Left hindlimb (tissue), 1 donor: ENCODE results near the gene KLHL22.
A peak's percentile ranks its signal among the peaks of the same experiment; 100 is the strongest.

Experiments
- DNase-seq: peaks from one replicate; pipeline ENCODE4 v3.0.0-alpha.2; 2018

Gene KLHL22

GRCh38 chr22:20442485-20443284, 52.9 kb downstream of the KLHL22 start:
- DNase-seq = peak; percentile 30

GRCh38 chr22:20441631-20442484, 53.7 kb downstream of the KLHL22 start:
- DNase-seq = peak; percentile 39

GRCh38 chr22:20440637-20441591, 54.7 kb downstream of the KLHL22 start:
- DNase-seq = no peak

- DNase-seq = no peak
Measured at GRCh38 chr22:20439928-20440575, 55.5 kb downstream of the KLHL22 start.

- DNase-seq = peak; percentile 34
Measured at GRCh38 chr22:20439556-20439927, 56.1 kb downstream of the KLHL22 start.

- peak; percentile 53 for DNase-seq
Measured at GRCh38 chr22:20438678-20439492, 56.7 kb downstream of the KLHL22 start.

GRCh38 chr22:20438427-20438677, 57.2 kb downstream of the KLHL22 start:
- DNase-seq = no peak

GRCh38 chr22:20437613-20438426, 57.8 kb downstream of the KLHL22 start, which contains the start of gene SCARF2:
Gene SCARF2 (minus strand): TSS chr22:20437825. CDS start chr22:20437754, 71 bp downstream.
- DNase-seq = peak; percentile 90

GRCh38 chr22:20436768-20437612, 58.6 kb downstream of the KLHL22 start:
- DNase-seq = peak; percentile 60

- peak; percentile 83 for DNase-seq
Measured at GRCh38 chr22:20436307-20436767, 59.3 kb downstream of the KLHL22 start.

GRCh38 chr22:20435436-20436306, 59.9 kb downstream of the KLHL22 start:
- peak; percentile 41 for DNase-seq

GRCh38 chr22:20434773-20435172, 60.8 kb downstream of the KLHL22 start:
- DNase-seq = no peak

GRCh38 chr22:20434264-20434751, 61.3 kb downstream of the KLHL22 start:
- no peak for DNase-seq

GRCh38 chr22:20433686-20434241, 61.8 kb downstream of the KLHL22 start:
- no peak for DNase-seq

GRCh38 chr22:20433191-20433590, 62.4 kb downstream of the KLHL22 start:
- peak; percentile 27 for DNase-seq

- no peak for DNase-seq
Measured at GRCh38 chr22:20432244-20432686, 63.3 kb downstream of the KLHL22 start.

- peak; percentile 50 for DNase-seq
Measured at GRCh38 chr22:20431511-20432192, 63.9 kb downstream of the KLHL22 start.
